Measurements from ENCODE around the gene MPZL2.
"Not testable (repeated sequence)": the region's sequence is repeated elsewhere in the genome, so short reads cannot be mapped to it uniquely, and the experiment has no call there.

The MPZL2 gene

DNA sequence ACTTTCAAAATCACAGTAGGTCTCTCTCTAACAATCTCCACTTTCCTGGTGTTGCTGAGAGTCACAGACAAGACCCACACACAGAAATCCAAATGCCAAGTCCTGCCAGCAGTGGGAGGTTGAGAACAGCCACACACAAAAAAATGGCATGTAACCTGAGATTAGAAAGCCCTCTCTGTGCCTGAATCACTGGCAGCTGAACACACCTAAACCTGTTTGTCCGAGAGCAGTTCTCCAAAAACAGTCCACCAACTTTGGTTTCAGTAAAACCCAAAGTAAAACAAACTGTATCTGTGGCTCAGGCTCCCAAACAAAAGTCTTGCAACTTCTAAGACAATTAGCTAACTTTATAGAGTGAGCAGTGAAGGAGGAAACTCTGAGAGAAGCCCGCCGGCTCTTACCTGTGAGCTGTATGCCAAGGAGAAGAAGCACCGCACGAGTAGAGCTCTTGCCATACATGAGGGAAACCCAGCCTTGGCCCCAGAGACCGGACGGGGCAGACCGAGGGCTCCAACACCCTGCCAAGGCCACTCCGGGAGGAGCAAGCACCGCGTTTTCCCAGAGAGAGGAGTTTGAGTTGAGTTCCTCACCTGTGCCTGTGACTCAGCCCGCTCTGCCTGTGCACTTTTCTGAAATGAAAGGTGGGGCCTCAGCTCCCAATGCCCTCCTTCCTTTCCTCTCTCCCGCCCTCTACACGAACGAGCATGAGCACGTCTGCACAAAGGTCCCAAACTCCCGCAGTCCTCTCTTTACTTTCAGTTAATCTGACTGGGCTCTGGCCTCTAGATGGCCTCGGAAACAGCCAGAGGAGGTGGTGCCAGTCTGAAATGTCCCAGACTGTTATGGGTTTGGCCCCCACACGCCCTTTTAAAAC, at the start of gene MPZL2:
TSS of gene MPZL2 (minus strand) at position 603 of the 874 bp plus-strand sequence. CDS start at position 459, 144 bp downstream.
- DNase-seq = no peak

DNA sequence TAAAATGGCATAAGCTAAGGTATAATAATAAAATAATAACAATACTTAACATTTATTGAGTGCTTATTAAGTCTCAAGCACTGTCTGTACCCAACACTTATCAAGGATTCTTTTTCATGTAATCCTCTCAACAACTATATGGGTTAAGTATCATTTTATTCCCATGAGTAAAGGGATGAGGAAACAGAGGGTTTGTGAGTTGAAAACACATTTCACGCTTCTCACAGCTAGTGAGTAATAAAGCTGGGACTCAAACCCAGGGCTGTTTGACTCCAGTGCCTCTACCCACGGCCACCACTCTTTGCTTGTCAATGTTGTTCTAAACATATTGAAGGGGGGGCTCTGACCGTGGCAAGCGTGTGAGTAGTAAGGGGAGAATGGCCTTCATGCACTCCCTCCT, 49.1 kb upstream of the MPZL2 start:
- no peak for DNase-seq

DNA sequence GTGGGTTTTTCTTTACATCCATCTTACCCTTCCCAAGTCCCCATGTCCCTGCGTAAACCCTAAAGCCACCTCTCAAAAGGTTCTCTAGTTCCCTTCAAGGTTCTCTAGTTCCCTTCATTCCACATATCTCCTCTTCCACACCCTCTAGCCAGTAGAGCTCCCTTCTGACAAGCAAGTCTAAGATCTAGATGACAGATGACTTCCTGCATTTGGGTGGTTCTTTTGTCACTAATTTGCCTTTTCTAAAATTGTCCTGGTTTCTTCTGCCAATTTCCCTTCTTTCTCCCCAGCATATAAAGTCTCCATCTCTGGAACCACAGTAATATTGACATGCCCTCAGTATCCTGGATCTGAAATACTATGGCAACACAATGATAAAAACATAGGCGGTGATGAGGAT, 48.2 kb upstream of the MPZL2 start:
- no peak for DNase-seq

DNA sequence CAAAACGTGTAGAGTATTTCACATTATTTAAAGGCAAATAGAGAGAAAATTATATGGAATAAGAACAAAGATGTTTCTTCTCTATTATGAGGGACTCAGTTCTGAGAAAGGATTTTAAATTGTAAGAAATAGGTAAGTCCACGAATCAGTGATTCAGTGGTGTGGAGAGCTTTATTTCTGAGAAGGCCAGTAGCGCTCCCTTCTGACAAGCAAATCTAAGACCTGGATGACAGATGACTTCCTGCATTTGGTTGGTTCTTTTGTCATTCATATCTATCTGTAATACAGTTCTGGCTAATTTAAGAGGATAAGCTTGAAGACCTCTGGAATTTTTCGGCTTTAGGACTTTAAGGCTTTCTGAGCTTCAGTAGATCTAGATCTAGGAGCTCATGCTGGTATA, 47.4 kb upstream of the MPZL2 start:
- DNase-seq = no peak

DNA sequence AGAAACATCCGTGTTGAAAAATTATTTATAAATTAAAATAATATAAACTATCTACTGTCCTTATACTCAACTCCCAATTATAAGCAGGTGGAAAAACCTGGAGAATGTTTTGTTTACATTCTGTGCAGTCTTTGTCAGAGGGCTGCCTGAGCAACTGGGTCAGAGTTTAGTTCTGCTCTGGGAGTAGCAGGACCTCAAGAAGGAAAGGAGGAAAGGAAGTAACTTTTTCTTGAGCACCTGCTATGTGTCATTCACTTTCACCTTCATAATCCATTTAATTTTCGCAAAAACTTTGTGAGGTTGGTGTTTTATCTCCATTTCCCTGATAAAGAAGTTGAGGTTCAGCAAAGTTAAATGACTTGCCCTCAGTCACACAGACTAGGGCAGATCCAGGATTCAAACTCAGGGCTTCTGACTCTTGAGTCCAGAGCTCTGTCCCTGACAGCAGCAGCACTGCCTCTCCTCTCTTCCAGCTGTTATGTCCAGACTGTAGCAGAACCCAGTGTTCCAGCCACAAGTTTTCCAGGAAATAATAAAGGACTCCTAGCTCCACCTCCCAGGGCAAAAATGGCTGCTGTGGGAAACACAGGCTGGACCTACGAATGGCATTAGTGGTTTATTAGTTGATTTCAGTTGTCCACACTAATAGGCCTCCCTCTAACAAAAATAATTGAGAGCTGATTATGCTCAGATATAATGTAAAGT, 46.8 kb upstream of the MPZL2 start:
- no peak for DNase-seq

DNA sequence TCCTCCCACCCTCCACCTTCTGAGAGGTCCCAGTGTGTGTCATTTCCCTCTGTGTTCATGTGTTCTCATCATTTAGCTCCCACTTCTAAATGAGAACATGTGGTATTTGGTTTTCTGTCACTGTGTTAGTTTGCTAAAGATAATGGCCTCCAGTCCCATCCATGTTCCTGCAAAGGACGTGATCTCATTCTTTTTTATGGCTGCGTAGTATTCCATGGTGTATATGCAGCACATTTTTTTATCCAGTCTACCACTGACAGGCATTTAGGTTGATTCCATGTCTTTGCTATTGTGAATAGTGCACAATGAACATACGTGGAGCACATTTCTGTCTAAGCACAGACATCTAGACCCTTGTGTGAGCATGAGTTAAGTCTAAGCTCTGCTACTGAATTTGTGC, 46.2 kb upstream of the MPZL2 start:
- DNase-seq = no peak

DNA sequence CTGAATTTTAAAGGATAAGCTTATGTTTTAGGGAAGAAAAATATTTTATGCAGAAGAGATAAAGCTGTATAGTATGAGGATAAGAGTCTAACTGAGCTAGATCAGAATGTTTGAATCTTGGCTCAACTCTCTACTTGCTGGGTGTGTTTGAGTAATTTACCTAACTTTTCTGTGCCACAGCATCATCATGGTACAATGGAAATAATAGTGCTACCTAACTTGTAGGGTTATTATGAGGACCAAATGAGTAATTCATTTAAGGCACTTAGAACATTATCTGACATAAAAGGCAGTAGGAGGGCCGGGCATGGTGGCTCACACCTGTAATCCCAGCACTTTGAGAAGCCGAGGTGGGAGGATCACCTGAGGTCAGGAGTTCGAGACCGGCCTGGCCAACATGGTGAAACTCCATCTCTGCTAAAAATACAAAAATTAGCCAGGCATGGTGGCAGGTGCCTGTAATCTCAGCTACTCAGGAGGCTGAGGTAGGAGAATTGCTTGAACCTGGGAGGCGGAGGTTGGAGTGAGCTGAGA, 45.0 kb upstream of the MPZL2 start:
- DNase-seq = not testable (repeated sequence)

DNA sequence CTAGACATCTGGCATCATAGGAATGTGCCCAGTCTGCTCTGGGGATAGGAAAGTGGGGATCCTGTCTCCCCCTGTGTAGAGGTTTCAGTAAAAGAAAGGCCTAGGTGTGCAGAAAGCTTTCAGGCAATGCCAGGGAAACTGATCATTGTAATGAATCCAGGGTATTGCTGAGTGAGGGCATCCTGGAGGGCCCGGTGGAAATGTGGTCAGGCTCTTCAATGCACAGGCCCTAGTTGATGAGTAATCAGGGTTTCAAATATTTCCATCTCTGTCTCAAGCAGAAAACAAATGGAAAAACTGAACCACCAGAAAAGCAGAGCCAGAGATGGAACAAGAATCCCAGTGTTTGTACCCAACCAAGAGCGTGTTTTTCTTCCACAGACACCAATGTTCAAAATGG, 42.5 kb upstream of the MPZL2 start:
- DNase-seq = no peak

DNA sequence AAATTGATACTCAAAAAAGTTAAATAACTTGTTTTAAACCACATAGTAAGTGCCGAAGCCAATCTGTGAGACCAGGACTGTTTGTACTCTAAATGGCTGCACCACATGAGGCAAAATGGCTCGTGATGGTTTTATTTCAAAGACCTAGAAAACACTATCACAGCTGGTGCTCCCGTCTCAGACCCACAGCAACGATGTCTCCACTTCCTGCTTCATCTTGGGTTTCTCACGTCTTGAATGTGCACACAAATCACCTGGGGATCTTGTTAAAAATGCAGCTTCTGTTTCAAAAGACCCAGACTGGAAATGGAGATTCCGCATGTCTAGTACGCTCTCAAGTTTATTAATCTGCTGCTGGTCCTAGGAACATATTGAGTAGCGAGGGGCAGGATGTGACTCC, 41.6 kb upstream of the MPZL2 start:
- no peak for DNase-seq

DNA sequence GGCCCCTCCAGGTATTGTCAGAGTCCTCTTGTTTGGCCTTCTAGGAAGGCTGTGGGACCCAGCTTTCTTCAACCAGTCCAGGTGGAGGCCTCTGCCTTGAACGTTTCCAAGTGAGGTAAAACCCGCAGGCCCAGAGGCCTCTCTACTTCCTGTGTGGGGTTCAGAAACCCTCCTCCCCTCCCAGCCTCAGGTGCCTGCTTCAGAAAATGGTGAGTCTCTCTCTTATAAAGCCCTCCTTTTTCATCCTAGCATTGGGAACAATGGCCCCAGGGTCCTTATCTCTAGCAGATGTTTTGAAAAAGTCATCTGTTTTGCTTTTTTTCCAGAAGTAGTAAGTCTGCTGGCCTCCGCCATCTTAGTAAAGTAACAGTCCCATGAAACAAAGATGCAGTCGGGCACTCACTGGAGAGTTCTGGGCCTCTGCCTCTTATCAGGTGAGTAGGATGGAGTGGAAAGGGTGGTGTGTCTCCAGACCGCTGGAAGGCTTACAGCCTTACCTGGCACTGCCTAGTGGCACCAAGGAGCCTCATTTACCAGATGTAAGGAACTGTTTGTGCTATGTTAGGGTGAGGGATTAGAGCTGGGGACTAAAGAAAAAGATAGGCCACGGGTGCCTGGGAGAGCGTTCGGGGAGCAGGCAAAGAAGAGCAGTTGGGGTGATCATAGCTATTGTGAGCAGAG, 40.6 kb upstream of the MPZL2 start, which contains the start of gene CD3E:
TSS of gene CD3E (plus strand) at position 163 of the 681 bp plus-strand sequence. CDS start at position 386, 223 bp downstream.
- DNase-seq = no peak

DNA sequence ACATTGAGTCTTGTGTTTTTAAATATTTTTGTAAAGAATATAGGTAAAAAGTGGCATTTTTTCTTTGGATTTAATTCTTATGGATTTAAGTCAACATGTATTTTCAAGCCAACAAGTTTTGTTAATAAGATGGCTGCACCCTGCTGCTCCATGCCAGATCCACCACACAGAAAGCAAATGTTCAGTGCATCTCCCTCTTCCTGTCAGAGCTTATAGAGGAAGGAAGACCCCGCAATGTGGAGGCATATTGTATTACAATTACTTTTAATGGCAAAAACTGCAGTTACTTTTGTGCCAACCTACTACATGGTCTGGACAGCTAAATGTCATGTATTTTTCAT, 40.1 kb upstream of the MPZL2 start:
- no peak for DNase-seq

DNA sequence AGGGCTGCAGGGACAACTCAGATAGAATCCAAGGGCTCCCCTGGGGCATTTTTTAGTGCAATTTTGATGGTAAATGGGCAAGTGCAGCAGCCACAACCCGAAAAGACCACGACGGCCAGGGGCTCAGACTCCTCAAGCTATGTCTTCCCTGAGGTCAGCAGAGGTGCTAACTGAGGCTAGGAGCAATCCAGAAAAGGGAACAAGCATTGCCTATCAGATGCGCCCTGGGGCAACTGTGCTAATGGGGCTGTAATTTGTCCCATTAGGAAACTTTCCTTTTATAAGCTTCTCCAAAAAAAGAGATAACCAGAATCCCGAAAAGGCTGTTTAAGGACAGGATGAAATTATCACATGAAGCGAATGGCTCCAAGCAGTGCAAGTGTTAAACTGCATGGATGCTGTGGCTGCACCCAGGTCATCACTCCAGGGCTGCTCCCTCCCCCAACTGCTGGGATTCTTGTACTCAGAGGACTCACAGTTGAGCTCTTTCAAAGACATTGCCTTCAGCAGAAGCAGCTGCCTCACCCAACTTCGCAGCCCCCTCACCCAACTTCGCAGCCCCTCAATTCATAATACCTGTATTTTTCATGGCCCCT, 37.6 kb upstream of the MPZL2 start:
- no peak for DNase-seq

DNA sequence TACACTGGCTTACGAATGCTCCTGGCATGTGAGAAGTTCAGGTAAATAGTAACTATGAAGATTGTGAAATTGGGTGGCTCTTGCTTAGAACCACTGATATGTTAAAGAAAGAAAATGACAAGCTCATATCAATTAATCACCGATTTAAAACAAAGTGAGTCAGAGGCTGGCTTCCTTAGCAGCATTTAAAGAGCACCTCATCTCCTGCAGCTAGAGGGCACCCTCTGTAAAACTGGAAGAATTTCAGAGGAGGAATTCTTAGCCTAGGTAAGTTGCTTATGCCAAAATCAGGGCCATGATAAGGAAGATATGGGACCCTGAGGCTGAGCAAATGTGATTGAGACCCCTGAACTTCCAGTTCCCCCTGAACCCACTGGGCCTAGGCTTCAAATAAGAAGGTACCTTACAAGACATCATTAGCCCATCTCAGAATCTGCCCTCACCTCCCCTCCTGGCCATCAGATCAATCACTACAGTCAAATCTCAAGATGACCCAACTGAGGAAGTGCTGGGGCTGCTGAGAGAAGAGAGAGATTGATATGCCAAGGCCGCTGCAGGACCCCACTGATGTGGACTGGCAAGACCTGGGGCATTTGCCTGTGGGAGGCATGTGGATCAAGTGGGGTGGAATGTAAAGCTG, 31.8 kb upstream of the MPZL2 start:
- no peak for DNase-seq

DNA sequence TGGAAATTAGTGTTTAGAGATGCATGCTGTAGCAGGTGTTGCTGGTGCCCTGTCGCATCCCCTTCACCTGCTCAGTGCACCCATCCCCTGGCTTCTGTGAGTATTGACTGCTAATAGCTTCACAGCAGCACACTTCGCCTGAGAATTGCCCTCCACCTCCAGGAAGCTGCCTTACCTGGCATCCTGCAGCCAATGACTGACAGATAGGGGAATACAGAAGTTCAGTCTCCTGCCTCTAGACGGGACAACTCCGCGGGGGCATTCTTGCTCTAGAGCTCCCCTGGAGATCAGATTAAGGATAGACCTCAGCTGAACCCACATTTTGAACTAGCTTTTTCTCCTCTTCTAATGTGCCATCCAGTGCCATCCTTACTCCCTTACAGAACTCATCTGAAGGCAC, 31.1 kb upstream of the MPZL2 start:
- no peak for DNase-seq

DNA sequence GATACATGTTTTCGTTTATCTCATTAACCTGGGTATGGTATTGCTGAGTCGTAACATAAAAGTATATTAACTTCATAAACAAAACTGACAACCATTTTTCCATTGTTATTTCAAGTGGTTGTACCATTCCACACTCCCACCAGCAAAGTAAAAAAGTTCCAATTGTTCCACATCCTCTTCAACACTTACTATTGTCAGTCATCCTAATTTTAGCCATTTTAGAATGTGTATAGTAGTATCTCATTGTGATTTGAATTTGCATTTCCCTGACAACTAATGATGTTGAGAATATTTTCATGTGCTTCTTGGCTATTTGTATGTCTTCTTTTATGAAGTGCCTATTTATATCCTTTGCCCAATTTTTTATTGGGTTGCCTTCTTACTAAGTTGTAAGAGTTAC, 30.0 kb upstream of the MPZL2 start:
- DNase-seq = no peak

DNA sequence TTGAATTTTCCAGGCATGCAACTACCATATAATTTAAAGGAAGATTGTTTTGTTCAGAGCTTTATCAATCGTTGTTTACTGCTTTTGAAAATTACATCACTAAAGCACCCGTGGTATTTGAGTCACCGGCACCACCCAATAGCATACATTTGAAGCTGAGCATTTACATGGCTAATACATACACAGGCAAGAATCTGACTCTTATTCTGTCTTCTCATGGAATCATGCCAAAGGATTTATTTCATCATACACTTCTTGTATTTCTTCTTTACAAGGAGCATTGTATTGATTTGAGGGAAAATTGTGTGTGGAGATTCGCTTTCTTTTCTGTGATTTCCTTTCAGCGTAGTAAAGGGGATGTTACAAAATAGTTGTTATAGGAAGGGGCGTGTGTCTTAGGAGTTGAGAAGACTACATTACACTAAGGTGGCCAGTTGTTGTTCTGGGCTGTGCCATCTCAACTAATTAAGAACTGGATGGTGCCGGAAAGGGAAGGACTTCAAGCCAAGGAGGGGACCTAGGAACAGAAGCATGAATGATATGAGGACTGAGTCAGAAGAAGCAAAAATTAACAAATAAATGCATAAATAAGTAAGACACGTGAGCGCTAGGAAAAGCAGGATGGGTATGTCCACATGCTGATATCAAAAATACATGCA, 27.5 kb upstream of the MPZL2 start:
- DNase-seq = no peak

DNA sequence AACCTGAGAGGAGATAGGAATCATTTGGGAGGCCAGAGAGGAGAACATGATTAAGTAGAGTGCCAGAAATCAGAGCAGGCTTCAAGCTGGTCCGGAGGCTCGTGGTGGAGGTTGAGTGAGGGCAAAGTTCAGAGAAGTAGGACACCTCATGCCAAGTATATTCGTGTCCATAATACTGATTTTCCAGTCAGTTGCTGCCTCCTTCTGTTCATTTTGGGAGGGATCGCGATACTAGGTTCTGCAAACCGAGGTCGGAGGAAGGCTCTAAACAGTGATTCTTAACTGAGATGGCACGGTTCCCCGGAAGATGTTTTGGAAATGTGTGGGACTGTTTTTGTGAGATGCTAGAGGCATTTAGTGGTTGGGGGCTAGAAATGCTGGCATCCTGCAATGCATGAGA, 26.8 kb upstream of the MPZL2 start:
- DNase-seq = no peak

DNA sequence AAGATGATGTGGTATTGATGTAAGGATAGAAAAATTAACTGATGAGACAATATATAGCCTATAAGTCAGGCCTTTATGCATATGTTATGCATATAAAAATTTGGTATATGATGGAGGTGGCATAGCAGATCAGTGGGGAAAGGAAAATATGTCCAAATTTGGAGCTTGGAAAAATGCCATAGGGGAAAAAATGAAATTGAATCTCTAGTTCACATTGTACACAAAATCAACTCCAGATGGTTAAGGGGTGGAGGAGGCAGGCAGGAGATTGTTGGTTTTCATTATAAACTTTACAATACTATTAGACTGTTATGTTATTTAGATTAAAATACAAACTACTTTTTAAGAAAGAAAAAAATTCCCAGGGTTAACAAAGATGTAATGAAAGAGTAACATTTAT, 25.3 kb upstream of the MPZL2 start:
- DNase-seq = no peak

DNA sequence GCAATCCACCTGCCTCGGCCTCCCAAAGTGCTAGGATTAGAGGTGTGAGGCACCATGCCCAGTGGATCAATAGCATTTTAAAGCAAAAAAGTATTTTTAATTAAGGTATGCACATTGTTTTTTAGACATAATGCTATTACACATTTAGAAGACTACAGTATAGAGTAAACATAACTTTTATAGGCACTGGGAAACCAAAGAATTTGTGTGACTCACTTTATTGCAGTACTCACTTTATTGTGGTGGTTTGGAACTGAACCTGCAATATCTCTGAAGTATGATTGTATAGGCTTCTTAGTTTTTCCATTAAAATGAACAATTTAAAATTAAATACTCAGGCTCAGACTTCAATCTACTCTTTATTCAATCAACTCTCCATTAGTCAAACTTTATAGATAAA, 22.9 kb upstream of the MPZL2 start:
- no peak for DNase-seq

DNA sequence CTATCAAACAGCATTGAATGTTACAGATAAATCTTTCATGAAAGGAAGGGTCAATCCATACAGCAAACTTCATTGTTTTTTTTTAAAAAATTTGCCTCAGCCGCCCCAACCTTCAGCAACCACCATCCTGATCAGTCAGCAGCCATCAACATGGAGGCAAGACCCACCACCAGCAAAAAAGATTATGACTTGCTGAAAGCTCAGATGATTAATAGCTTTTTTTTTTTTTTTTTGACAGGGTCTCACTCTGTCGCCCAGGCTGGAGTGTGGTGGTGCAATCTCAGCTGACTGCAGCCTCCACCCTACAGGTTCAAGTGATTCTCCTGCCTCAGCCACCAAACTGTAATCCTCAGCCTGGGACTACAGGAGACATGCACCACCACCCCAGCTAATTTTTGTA, 22.4 kb upstream of the MPZL2 start:
- no peak for DNase-seq

DNA sequence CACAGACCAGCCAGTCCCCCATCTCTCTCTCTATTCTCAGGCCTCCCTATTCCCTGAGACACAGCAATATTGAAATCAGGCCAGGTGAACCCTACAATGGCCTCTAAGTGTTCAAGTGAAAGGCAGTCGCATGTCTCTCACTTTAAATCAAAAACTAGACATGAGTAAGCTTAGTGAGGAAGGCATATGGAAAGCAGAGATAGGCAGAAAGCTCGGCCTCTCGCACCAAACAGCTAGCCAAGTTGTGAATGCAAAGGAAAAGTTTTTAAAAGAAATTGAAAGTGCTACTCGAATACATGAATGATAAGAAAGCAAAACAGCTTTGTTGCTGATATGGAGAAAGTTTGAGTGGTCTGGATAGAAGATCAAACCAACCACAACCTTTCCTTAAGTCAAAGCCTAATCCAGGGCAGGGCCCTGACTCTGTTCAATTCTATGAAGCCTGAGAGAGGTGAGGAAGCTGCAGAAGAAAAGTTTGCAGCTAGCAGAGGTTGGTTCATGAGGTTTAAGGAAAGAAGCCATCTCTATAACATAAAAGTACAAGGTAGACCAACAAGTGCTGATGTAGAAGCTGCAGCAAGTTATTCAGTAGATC, 19.8 kb upstream of the MPZL2 start:
- no peak for DNase-seq
